Fibroblast of the aortic adventitia (primary cell): ENCODE results near the gene HTT. TPM values are rescaled to one million over a fixed set of nuclear protein-coding genes. Genes with fewer than 3 reads are reported as not detected.

ENCODE experiments used
- DNase-seq: peaks from one replicate; pipeline ENCODE4 v3.0.0-alpha.2; 2010; ENCODE audit warnings: low read depth
- H3K4me3 ChIP-seq: 2 replicates; pipeline ENCODE4 v1.5.1; 2011; ENCODE audit warnings: low read depth, mild to moderate bottlenecking, control low read depth, low read length, moderate library complexity
- total RNA-seq: library from RNA; depleted of rRNA; stranded (reverse); fragments of >200 nt; gene quantifications from 2 replicates; pipeline ENCODE4 v1.2.3, GENCODE V29; 2012; ENCODE audit warnings: low replicate concordance
- TF ChIP-seq, protein P1 (sequence below): IDR thresholded peaks from 2 replicates; pipeline ENCODE4 v1.5.1; 2011; ENCODE audit warnings: mild to moderate bottlenecking, low read length, control low read depth, inconsistent platforms; ENCODE audit not compliant: insufficient read depth

The HTT gene
- total RNA-seq, 1 donor: 49.9 TPM

DNA sequence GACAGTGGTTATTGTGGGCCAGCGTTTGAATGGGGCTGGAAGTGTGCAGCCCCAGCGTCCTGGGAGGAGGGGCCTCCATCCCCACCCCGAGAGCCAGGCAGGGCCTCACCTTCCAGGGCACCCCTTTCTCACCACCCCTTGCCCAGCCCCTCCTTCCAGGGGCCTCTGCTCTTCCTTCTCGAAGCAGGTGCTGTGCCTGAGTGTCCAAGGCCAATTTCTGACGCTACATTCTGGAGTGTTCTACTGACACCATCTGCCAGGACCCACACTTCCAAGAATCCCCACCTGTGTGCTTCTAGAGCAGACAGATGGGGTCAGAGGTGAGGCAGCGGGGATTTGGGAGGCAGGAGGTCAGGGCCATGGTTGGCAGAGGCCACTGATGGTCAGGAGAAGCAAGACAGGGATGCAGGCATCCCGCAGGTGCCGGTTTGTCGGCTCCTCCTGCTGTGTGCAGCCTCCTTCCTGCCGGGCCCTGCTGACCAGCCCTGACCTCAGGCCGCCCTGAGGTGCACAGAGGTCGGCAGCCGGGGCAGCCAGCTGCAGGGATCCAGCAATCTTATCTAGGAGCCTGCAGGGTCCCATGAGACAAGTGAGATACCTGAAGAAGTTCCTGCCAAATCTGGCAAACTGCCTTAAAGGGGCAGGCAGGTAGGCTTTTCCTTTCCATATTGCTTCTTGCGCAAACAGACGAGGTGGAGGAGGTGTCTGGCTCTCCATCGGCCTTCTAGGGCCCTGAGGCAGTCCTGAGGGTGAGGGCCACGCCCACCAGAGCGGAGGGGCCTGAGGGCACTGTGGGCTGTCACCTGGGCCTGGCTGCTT is 193.3 kb downstream of the HTT start:
- TF ChIP-seq, protein P1, sequence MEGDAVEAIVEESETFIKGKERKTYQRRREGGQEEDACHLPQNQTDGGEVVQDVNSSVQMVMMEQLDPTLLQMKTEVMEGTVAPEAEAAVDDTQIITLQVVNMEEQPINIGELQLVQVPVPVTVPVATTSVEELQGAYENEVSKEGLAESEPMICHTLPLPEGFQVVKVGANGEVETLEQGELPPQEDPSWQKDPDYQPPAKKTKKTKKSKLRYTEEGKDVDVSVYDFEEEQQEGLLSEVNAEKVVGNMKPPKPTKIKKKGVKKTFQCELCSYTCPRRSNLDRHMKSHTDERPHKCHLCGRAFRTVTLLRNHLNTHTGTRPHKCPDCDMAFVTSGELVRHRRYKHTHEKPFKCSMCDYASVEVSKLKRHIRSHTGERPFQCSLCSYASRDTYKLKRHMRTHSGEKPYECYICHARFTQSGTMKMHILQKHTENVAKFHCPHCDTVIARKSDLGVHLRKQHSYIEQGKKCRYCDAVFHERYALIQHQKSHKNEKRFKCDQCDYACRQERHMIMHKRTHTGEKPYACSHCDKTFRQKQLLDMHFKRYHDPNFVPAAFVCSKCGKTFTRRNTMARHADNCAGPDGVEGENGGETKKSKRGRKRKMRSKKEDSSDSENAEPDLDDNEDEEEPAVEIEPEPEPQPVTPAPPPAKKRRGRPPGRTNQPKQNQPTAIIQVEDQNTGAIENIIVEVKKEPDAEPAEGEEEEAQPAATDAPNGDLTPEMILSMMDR: no peak
- DNase-seq: no peak

DNA sequence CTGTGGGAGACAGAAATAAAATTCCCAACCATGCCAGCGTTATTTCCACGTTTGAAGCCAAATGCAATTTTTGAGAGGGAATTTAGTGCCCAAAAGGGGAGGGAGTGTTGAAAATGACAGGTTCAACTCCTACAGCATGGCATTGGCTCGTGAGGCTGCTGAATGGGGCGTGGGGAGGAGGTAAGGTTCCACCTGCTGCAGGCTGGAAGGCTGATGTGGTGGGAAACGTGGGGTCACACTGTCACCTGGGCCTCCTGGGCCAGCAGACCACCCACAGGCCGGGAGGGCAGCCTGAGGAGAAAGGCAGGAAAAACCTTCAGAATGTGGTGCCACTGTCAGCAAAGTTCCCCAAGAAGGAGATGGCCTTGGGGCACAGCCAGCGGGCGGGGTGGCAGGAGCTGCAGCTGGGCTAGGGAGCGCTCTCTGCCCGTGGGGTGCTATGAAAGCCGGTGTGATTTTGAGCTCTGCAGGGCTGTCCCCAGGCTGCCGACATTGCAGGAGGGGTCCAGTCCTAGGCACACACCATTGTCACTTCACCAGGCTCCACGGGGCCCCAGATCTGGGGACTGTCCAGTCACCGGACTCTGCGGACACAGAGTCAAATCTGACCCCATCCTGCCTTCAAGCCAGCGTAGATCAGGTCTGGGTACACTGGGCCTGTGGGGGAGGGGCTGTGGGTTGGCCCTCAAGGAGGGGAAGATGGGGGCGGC is 194.1 kb downstream of the HTT start:
- DNase-seq: no peak
- TF ChIP-seq, protein P1: no peak

More for the DNA sequence above, 193.3 kb downstream of the HTT start:
- H3K4me3 ChIP-seq: no peak overlapping the region

DNA sequence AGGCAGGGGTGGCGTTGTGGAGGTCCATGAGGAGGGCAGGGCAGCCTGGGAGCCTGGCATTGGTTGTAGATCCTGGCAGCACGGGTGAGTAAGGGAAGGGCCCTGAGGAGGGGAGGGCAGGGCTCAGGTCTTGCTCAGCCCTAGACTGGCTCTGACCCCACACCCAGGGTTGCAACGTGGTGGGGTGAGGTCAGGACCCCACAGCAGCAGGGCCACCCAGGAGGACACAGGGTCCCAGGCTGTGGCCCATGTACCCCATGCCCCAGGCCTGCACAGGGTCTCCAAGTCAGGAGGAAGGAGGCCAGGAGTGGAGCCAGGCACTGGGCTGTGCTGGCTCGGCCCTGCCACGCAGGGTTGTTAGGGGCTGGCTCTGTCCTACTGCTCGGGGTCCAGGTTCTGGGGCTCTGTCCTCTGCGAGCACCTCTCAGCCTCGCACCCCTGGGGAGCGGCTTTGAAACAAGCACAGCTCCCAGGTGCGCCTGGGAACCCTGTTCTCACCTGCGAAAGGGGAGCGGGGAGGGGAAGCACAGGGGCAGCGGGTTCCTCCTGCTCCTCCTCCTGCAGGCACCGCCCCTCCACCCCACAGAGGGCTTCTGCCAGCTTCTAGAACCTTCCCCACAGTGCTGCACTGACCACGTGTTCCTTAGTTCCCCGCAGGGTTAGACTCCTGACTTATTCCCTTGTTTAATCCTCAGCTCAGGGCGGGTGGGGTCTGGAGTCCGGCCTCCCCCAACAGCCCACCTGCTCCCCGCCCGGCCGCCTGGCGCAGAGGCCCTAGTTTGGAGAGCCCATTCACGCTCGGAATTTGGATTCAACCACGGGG is 194.8 kb downstream of the HTT start:
- no peak for DNase-seq
- no peak overlapping the region for H3K4me3 ChIP-seq
- TF ChIP-seq, protein P1: no peak

More for the DNA sequence above, 194.1 kb downstream of the HTT start:
- no peak overlapping the region for H3K4me3 ChIP-seq

DNA sequence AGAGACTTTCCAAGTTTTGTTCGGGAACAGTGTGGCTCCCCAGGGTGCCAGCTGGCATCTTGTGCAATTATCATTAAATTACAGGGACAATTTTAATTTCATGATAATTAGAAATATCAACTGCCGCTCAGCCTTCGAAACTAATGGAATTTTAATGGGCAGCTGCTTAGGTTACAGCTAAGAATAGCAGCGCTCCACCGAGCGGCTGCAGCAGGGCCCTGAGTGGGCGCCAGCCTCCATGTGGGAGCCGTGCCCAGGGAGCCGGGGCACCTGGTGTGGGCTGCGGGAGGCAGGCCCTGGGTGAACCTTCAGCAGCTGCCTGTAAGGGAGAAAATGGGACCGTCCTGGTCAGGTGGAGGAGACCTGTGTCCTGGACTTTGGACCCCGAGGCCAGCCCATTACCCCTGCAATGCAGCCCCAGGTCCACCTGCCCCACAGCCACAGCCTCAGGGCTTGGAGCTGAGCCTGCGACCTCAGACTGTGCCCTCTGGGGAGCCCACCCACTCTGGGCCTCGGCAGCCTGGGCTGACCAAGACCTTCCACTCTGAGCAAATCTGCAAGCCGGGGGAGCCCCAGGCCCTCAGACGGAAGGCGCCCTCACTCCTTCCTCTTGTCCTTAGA is 195.6 kb downstream of the HTT start:
- no peak overlapping the region for H3K4me3 ChIP-seq
- DNase-seq: no peak
- TF ChIP-seq, protein P1: no peak

DNA sequence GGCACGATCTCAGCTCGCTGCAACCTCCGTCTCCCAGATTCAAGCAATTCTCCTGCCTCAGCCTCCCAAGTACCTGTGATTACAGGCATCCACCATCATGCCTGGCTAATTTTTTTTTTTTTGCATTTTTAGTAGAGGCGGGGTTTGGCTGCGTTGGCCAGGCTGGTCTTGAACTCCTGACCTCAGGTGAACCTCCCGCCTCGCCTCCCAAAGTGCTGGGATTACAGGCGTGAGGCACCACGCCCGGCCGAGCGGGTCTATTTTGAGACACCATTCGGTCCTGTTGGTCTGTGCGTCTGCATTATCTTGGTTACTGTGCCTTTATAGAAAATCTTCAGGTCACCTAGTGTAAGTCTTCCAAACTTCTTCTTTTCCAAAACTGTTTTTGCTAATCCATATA is 196.7 kb downstream of the HTT start:
- DNase-seq: no peak
- TF ChIP-seq, protein P1: no peak
- no peak overlapping the region for H3K4me3 ChIP-seq

DNA sequence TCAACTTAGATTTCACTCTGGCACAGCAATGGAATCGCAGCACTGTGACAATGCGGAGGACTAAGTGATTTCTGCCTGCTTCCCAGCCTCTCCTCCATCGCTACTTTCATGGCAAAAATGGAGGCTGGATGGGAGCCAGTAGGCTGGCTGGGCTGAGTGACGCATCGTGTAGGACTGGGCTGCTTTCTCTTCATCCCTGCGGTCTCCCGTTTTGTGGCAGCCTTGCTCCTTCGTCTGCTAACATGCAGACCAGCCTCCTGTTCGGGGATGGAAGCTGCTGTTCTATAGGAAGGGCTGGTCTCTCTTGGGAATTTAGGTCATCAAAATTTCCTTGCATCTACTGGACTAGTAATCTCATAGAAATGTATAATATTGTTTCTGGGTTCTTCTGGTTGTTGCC is 202.5 kb downstream of the HTT start:
- peak; percentile 53 for DNase-seq
- H3K4me3 ChIP-seq: no peak overlapping the region

More for the DNA sequence above, 202.5 kb downstream of the HTT start:
- TF ChIP-seq, protein P1: no peak
